WERI-Rb-1 (cell line): ENCODE measurements around the gene C1QL1.

ENCODE experiments used
- DNase-seq: peaks from one replicate; pipeline ENCODE4 v3.0.0-alpha.2; 2020
- H3K27ac ChIP-seq: fragments of 250-450 bp; sonication (Bioruptor Pico); 2 replicates; pipeline ENCODE4 v1.5.1; 2020; ENCODE audit warnings: mild to moderate bottlenecking, moderate library complexity
- H3K27me3 ChIP-seq: fragments of 250-450 bp; sonication (Bioruptor Pico); 2 replicates; pipeline ENCODE4 v1.5.1; 2021; ENCODE audit warnings: mild to moderate bottlenecking, low read depth, moderate library complexity; ENCODE audit not compliant: insufficient read depth, severe bottlenecking
- H3K36me3 ChIP-seq: fragments of 250-450 bp; sonication (Bioruptor Pico); 2 replicates; pipeline ENCODE4 v1.5.1; 2020; ENCODE audit warnings: mild to moderate bottlenecking, moderate library complexity
- H3K4me3 ChIP-seq: 2 replicates; pipeline ENCODE4 v1.5.1; 2011; ENCODE audit warnings: low read depth, mild to moderate bottlenecking, control low read depth, low read length
- H3K9me3 ChIP-seq: fragments of 250-450 bp; sonication (Bioruptor Pico); 2 replicates; pipeline ENCODE4 v1.5.1; 2021; ENCODE audit warnings: mild to moderate bottlenecking, moderate library complexity; ENCODE audit not compliant: severe bottlenecking
- CTCF ChIP-seq: IDR thresholded peaks from 2 replicates; pipeline ENCODE4 v1.5.1; 2011; ENCODE audit warnings: low read depth, mild to moderate bottlenecking, control low read depth, inconsistent platforms, low read length

The C1QL1 gene

GRCh38 chr17:44915862-44916780 is 52.0 kb downstream of the C1QL1 start:
- no peak overlapping the region for H3K27ac ChIP-seq

GRCh38 chr17:44915321-44915726 is 52.8 kb downstream of the C1QL1 start, which contains the start of gene GFAP:
TSS of gene GFAP (minus strand) at chr17:44915500. CDS start at chr17:44915486, 14 bp downstream.
- H3K27me3 ChIP-seq = no peaks in the 10 kb centered on the region
- no peaks in the 10 kb centered on the region for H3K36me3 ChIP-seq
- no peak for DNase-seq
- TF ChIP-seq CTCF = no peak
- H3K4me3 ChIP-seq = no peak within 1 kb of the TSS
- no peak within 1 kb of the TSS for H3K27ac ChIP-seq
- H3K9me3 ChIP-seq = no peaks in the 10 kb centered on the region

More at GRCh38 chr17:44915862-44916780, 52.0 kb downstream of the C1QL1 start:
- DNase-seq = peak; percentile 26
- Histone ChIP-seq H3K9me3 (no peaks in the 10 kb centered on the region), H3K27me3 (no peaks in the 10 kb centered on the region), H3K36me3 (no peaks in the 10 kb centered on the region), H3K4me3 (no peak overlapping the region)
- no peak for TF ChIP-seq CTCF

- TF ChIP-seq CTCF = no peak
These were observed 53.3 kb downstream of the C1QL1 start for GRCh38 chr17:44914698-44915271.

GRCh38 chr17:44914148-44914547 is 54.0 kb downstream of the C1QL1 start:
- Histone ChIP-seq H3K9me3 (no peaks in the 10 kb centered on the region), H3K27ac (no peak overlapping the region), H3K4me3 (no peak overlapping the region), H3K27me3 (no peaks in the 10 kb centered on the region), H3K36me3 (no peaks in the 10 kb centered on the region)
- no peak for DNase-seq
- TF ChIP-seq CTCF = no peak

More at GRCh38 chr17:44914698-44915271, 53.3 kb downstream of the C1QL1 start:
- H3K4me3 ChIP-seq = no peak overlapping the region
- H3K36me3 ChIP-seq = no peaks in the 10 kb centered on the region
- no peak for DNase-seq
- no peaks in the 10 kb centered on the region for H3K27me3 ChIP-seq
- no peak overlapping the region for H3K27ac ChIP-seq
- no peaks in the 10 kb centered on the region for H3K9me3 ChIP-seq

- TF ChIP-seq CTCF = no peak
- no peaks in the 10 kb centered on the region for H3K9me3 ChIP-seq
- no peaks in the 10 kb centered on the region for H3K27me3 ChIP-seq
- DNase-seq = no peak
- H3K27ac ChIP-seq = no peak overlapping the region
- H3K4me3 ChIP-seq = no peak overlapping the region
- H3K36me3 ChIP-seq = no peaks in the 10 kb centered on the region
These were observed 54.4 kb downstream of the C1QL1 start for GRCh38 chr17:44913676-44914075.
